ENCODE measurements around the gene PHACTR3.
"Not testable (repeated sequence)": the region's sequence is repeated elsewhere in the genome, so short reads cannot be mapped to it uniquely, and the experiment has no call there.

PHACTR3 gene

GRCh38 chr20:59618585-59618984, 14.2 kb downstream of the PHACTR3 start:
- not testable (repeated sequence) for DNase-seq

GRCh38 chr20:59620860-59621505, 16.6 kb downstream of the PHACTR3 start:
- DNase-seq: peak in 8 of 56 donors; percentile 17 to 40 (median 31)

GRCh38 chr20:59622496-59622895, 18.2 kb downstream of the PHACTR3 start:
- DNase-seq: no peak

GRCh38 chr20:59623133-59623532, 18.8 kb downstream of the PHACTR3 start:
- DNase-seq: no peak

GRCh38 chr20:59623583-59623982, 19.2 kb downstream of the PHACTR3 start:
- no peak for DNase-seq

- DNase-seq: no peak
Observed at GRCh38 chr20:59624401-59624800, 20.1 kb downstream of the PHACTR3 start.

- peak in 17 of 56 donors; percentile 24 to 55 (median 40) for DNase-seq
Observed at GRCh38 chr20:59625214-59625922, 21.0 kb downstream of the PHACTR3 start.

GRCh38 chr20:59627298-59627697, 23.0 kb downstream of the PHACTR3 start:
- peak in 1 of 56 donors; percentile 36 for DNase-seq

- peak; percentile 29 to 98 (median 92) for DNase-seq
Observed at GRCh38 chr20:59628171-59628570, 23.8 kb downstream of the PHACTR3 start.

GRCh38 chr20:59629141-59630045, 25.1 kb downstream of the PHACTR3 start:
- DNase-seq: peak in 1 of 56 donors; percentile 34

GRCh38 chr20:59630526-59630925, 26.2 kb downstream of the PHACTR3 start:
- no peak for DNase-seq

GRCh38 chr20:59631751-59632540, 27.6 kb downstream of the PHACTR3 start:
- no peak for DNase-seq

GRCh38 chr20:59632541-59633113, 28.3 kb downstream of the PHACTR3 start:
- peak in 1 of 56 donors; percentile 40 for DNase-seq

GRCh38 chr20:59633656-59634251, 29.4 kb downstream of the PHACTR3 start:
- no peak for DNase-seq

- DNase-seq: no peak
Observed at GRCh38 chr20:59634435-59635005, 30.2 kb downstream of the PHACTR3 start.

- DNase-seq: no peak
Observed at GRCh38 chr20:59636766-59637370, 32.5 kb downstream of the PHACTR3 start.

- DNase-seq: no peak
Observed at GRCh38 chr20:59640267-59640666, 35.9 kb downstream of the PHACTR3 start.

- peak in 46 of 56 donors; percentile 33 to 85 (median 64) for DNase-seq
Observed at GRCh38 chr20:59643615-59644061, 39.3 kb downstream of the PHACTR3 start.

- peak in 1 of 56 donors; percentile 29 for DNase-seq
Observed at GRCh38 chr20:59644371-59644939, 40.1 kb downstream of the PHACTR3 start.

All from nucleus accumbens (tissue), 56 donors.